Neural cell (in vitro differentiated cells): ENCODE results near the gene RBM10. TPM values are rescaled to one million over a fixed set of nuclear protein-coding genes. Genes with fewer than 3 reads are reported as not detected.

ENCODE experiments used
- H2AFZ ChIP-seq: fragments of 200-600, 300-800 bp; sonication (generic), shearing (Covaris generic); 2 replicates; pipeline ENCODE4 v1.6.0; 2014; ENCODE audit warnings: low read depth, mild to moderate bottlenecking, antibody characterized with exemption, low read length, moderate library complexity
- H3F3A ChIP-seq: fragments of 200-600 bp; shearing (Covaris generic); 2 replicates; pipeline ENCODE4 v1.6.1; 2016; ENCODE audit warnings: mild to moderate bottlenecking, moderate library complexity, mixed read lengths, antibody characterized with exemption, low read length; ENCODE audit not compliant: insufficient read depth, poor library complexity, severe bottlenecking
- H3K27ac ChIP-seq: fragments of 200-600, 300-800 bp; sonication (generic), shearing (Covaris generic); 2 replicates; pipeline ENCODE4 v1.5.1; 2014; ENCODE audit warnings: mild to moderate bottlenecking, low read length, moderate library complexity
- H3K27me3 ChIP-seq: fragments of 300-800, 200-600 bp; sonication (generic), shearing (Covaris generic); 2 replicates; pipeline ENCODE4 v1.6.0; 2014; ENCODE audit warnings: mild to moderate bottlenecking, low read depth, low read length, moderate library complexity; ENCODE audit not compliant: insufficient read depth
- H3K36me3 ChIP-seq: fragments of 300-800, 200-600 bp; sonication (generic), shearing (Covaris generic); 2 replicates; pipeline ENCODE4 v1.5.1; 2014; ENCODE audit warnings: mild to moderate bottlenecking, antibody characterized with exemption, low read length, moderate library complexity; ENCODE audit not compliant: insufficient read depth
- H3K4me2 ChIP-seq: fragments of 300-800, 200-600 bp; sonication (generic), shearing (Covaris generic); 2 replicates; pipeline ENCODE4 v1.6.0; 2014; ENCODE audit warnings: mild to moderate bottlenecking, low read length
- H3K4me3 ChIP-seq: fragments of 300-800, 200-600 bp; sonication (generic), shearing (Covaris generic); 2 replicates; pipeline ENCODE4 v1.5.1; 2014; ENCODE audit warnings: mild to moderate bottlenecking, low read length, moderate library complexity
- H3K79me2 ChIP-seq: fragments of 200-600 bp; shearing (Covaris generic); replicated peaks from 2 replicates; pipeline ENCODE4 v1.6.0; 2014; ENCODE audit warnings: mild to moderate bottlenecking, low read length, moderate library complexity; ENCODE audit not compliant: insufficient read depth
- H3K9ac ChIP-seq: fragments of 300-800, 200-600 bp; sonication (generic), shearing (Covaris generic); 2 replicates; pipeline ENCODE4 v1.6.1; 2016; ENCODE audit warnings: mild to moderate bottlenecking, low read length, mixed read lengths
- H3K9me2 ChIP-seq: fragments of 200-600 bp; shearing (Covaris generic); 2 replicates; pipeline ENCODE4 v1.6.1; 2016; ENCODE audit warnings: mild to moderate bottlenecking, low read length, mixed read lengths; ENCODE audit not compliant: insufficient read depth
- H3K9me3 ChIP-seq: fragments of 200-600, 300-800 bp; sonication (generic), shearing (Covaris generic); 2 replicates; pipeline ENCODE4 v1.6.1; 2016; ENCODE audit warnings: mild to moderate bottlenecking, mixed run types, low read length, moderate library complexity, mixed read lengths
- H4K20me1 ChIP-seq: fragments of 200-600 bp; shearing (Covaris generic); 2 replicates; pipeline ENCODE4 v1.6.1; 2016; ENCODE audit warnings: mild to moderate bottlenecking, mixed run types; ENCODE audit not compliant: insufficient read depth
- CTCF ChIP-seq: fragments of 450-650 bp; IDR thresholded peaks from 2 replicates; pipeline ENCODE4 v1.5.1; 2014; ENCODE audit warnings: antibody characterized with exemption, mild to moderate bottlenecking, moderate library complexity; ENCODE audit not compliant: poor library complexity, severe bottlenecking
- EP300 ChIP-seq: fragments of 450-650 bp; conservative IDR thresholded peaks from 2 replicates; pipeline ENCODE4 v1.6.1; 2014; ENCODE audit warnings: antibody characterized with exemption, mild to moderate bottlenecking, moderate library complexity; ENCODE audit not compliant: poor library complexity, severe bottlenecking
- EZH2 ChIP-seq: fragments of 200-600, 300-800 bp; shearing (Covaris generic), sonication (generic); IDR thresholded peaks from 2 replicates; pipeline ENCODE4 v1.6.1; 2014; ENCODE audit warnings: antibody characterized with exemption, low read length, borderline replicate concordance, mild to moderate bottlenecking; ENCODE audit not compliant: insufficient read depth, poor library complexity, severe bottlenecking
- MXI1 ChIP-seq: fragments of 450-650 bp; conservative IDR thresholded peaks from 2 replicates; pipeline ENCODE4 v1.6.1; 2014; ENCODE audit warnings: antibody characterized with exemption, mild to moderate bottlenecking; ENCODE audit not compliant: poor library complexity, severe bottlenecking
- POLR2AphosphoS5 ChIP-seq: IDR thresholded peaks from 2 replicates; pipeline ENCODE4 v1.6.1; 2012
- RAD21 ChIP-seq: fragments of 450-650 bp; conservative IDR thresholded peaks from 2 replicates; pipeline ENCODE4 v1.6.1; 2014; ENCODE audit warnings: antibody characterized with exemption, mild to moderate bottlenecking, moderate library complexity
- REST ChIP-seq: IDR thresholded peaks from 2 replicates; pipeline ENCODE4 v1.6.1; 2012; ENCODE audit warnings: borderline replicate concordance
- SMC3 ChIP-seq: fragments of 450-650 bp; conservative IDR thresholded peaks from 2 replicates; pipeline ENCODE4 v1.6.1; 2014; ENCODE audit warnings: antibody characterized with exemption, mild to moderate bottlenecking, moderate library complexity; ENCODE audit not compliant: poor library complexity
- TAF1 ChIP-seq: IDR thresholded peaks from 2 replicates; pipeline ENCODE4 v1.6.1; 2012; ENCODE audit warnings: low read depth
- polyA plus RNA-seq: library from polyadenylated mRNA; depleted of rRNA; stranded (reverse); fragments of >200 nt; gene quantifications from 2 replicates; pipeline ENCODE4 v1.2.3, GENCODE V29; 2014

The RBM10 gene
- polyA plus RNA-seq, 1 donor from 2014 or later, result 53.1 TPM

GRCh38 chrX:47151435-47151834 lies 6.4 kb downstream of the RBM10 start:
- Histone ChIP-seq H3F3A (no peaks in the 10 kb centered on the region), H3K27ac (no peak overlapping the region), H3K27me3 (no peaks in the 10 kb centered on the region), H2AFZ (no peak overlapping the region), H3K4me2 (no peak overlapping the region), H3K9me2 (no peaks in the 10 kb centered on the region), H3K36me3 (no peaks in the 10 kb centered on the region), H4K20me1 (peaks cover 2% of the 10 kb centered on the region), H3K9me3 (no peaks in the 10 kb centered on the region), H3K79me2 (peaks cover 32% of the 10 kb centered on the region), H3K4me3 (no peak overlapping the region), H3K9ac (no peak overlapping the region)
- no peak for TF ChIP-seq SMC3
- TF ChIP-seq RAD21, result no peak
- no peak for TF ChIP-seq TAF1
- TF ChIP-seq CTCF, result no peak
- no peak for TF ChIP-seq EZH2
- no peak for TF ChIP-seq MXI1
- TF ChIP-seq POLR2AphosphoS5, result no peak
- TF ChIP-seq EP300, result no peak
- TF ChIP-seq REST, result no peak

- Histone ChIP-seq H3K9me3 (no peaks in the 10 kb centered on the region), H3K79me2 (peaks cover 15% of the 10 kb centered on the region), H3K27me3 (no peaks in the 10 kb centered on the region), H3K9me2 (no peaks in the 10 kb centered on the region), H3K4me2 (no peak overlapping the region), H2AFZ (no peak overlapping the region), H3K36me3 (no peaks in the 10 kb centered on the region), H3K27ac (no peak overlapping the region), H4K20me1 (no peaks in the 10 kb centered on the region), H3K4me3 (no peak overlapping the region), H3K9ac (no peak overlapping the region), H3F3A (no peaks in the 10 kb centered on the region)
- TF ChIP-seq REST, result no peak
- TF ChIP-seq MXI1, result no peak
- no peak for TF ChIP-seq EP300
- TF ChIP-seq RAD21, result no peak
Measured at GRCh38 chrX:47156611-47157520, 11.8 kb downstream of the RBM10 start.
